Measurements from ENCODE around the gene FAT3. TPM values are rescaled to one million over a fixed set of nuclear protein-coding genes. Genes with fewer than 3 reads are reported as not detected.

Gene FAT3
- total RNA-seq, 1 donor from 2014 or later, result 1.7 TPM

GRCh38 chr11:92212530-92212929 is 12.1 kb upstream of the FAT3 start:
- Histone ChIP-seq H3K27me3 (ENCODE audit: control insufficient read depth, insufficient read depth, low read length) (no peaks in the 10 kb centered on the region), H3K36me3 (ENCODE audit: control insufficient read depth, insufficient read depth, low read length) (no peaks in the 10 kb centered on the region), H3K4me3 (ENCODE audit: low read depth, low read length) (no peak overlapping the region)
- no peak for DNase-seq (ENCODE audit: low read depth)
- TF ChIP-seq, protein P1, sequence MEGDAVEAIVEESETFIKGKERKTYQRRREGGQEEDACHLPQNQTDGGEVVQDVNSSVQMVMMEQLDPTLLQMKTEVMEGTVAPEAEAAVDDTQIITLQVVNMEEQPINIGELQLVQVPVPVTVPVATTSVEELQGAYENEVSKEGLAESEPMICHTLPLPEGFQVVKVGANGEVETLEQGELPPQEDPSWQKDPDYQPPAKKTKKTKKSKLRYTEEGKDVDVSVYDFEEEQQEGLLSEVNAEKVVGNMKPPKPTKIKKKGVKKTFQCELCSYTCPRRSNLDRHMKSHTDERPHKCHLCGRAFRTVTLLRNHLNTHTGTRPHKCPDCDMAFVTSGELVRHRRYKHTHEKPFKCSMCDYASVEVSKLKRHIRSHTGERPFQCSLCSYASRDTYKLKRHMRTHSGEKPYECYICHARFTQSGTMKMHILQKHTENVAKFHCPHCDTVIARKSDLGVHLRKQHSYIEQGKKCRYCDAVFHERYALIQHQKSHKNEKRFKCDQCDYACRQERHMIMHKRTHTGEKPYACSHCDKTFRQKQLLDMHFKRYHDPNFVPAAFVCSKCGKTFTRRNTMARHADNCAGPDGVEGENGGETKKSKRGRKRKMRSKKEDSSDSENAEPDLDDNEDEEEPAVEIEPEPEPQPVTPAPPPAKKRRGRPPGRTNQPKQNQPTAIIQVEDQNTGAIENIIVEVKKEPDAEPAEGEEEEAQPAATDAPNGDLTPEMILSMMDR (IDR thresholded peaks at IDR 0.05; ENCODE audit: insufficient read depth, low read length, poor library complexity, severe bottlenecking), result no peak

DNA sequence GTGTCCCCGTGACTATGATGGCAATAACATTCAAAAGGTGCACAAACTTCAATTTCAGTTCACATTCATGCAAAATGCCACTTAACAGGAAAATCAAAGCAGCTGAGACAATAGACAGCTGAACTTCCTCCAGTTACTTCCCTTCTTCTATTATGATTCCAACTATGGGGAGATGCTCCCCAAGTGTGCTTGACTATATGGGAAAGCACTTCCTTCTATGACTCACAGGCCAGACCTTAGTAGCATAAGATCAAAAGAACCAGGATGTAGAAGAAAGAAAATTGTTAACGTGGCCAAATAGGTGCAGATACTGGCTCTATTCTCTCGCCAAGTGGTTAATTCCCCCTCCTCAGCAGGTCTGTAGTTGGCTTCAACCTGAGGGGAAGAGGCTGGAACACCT is 7.8 kb upstream of the FAT3 start:
- no peaks in the 10 kb centered on the region for H3K36me3 ChIP-seq (ENCODE audit: control insufficient read depth, insufficient read depth, low read length)
- TF ChIP-seq, protein P1 (IDR thresholded peaks at IDR 0.05; ENCODE audit: insufficient read depth, low read length, poor library complexity, severe bottlenecking), result no peak

DNA sequence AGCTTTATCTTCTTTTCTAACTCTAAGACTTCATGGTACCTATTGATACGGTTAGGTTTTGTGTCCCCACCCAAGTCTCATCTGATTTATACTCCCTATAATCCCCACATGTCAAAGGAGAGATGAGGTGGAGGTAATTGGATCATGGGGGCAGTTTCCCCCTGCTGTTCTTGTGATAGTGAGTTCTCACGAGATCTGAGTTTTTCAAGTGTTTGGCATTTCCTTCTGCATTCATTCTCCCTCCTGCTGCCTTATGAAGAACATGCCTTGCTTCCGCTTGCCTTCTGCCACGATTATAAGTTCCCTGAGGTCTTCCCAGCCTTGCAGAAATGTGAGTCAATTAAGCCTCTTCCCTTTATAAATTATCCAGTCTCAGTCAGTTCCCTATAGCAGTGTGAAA is 5.1 kb upstream of the FAT3 start:
- Histone ChIP-seq H3K4me3 (ENCODE audit: low read depth, low read length) (no peak overlapping the region), H3K27me3 (ENCODE audit: control insufficient read depth, insufficient read depth, low read length) (peaks cover 8% of the 10 kb centered on the region), H3K36me3 (ENCODE audit: control insufficient read depth, insufficient read depth, low read length) (no peaks in the 10 kb centered on the region)
- no peak for DNase-seq (ENCODE audit: low read depth)
- TF ChIP-seq, protein P1 (IDR thresholded peaks at IDR 0.05; ENCODE audit: insufficient read depth, low read length, poor library complexity, severe bottlenecking), result no peak

More for the DNA sequence above, 7.8 kb upstream of the FAT3 start:
- DNase-seq (ENCODE audit: low read depth), result no peak
- no peaks in the 10 kb centered on the region for H3K27me3 ChIP-seq (ENCODE audit: control insufficient read depth, insufficient read depth, low read length)
- H3K4me3 ChIP-seq (ENCODE audit: low read depth, low read length), result no peak overlapping the region

DNA sequence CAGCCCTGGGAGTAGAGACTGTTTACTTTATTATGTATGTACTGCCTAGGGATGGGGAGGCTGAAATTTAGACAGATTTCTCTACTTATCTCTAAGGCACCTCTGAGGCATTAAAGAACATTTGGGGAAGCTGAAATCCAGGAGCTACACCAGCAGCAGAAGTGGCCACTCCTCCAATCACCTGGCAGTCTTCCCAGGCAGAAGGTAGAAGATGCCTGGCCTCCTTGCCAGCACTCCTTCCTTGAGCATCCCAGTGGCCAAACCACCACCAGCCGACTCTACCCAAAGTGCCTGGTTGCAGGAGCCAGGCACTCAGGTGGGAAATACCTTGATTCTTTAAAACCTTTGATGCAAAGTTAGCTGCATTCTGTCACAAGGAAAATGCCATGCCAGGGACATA is 1.9 kb upstream of the FAT3 start:
- TF ChIP-seq, protein P1 (IDR thresholded peaks at IDR 0.05; ENCODE audit: insufficient read depth, low read length, poor library complexity, severe bottlenecking), result no peak
- DNase-seq (ENCODE audit: low read depth), result no peak
- H3K36me3 ChIP-seq (ENCODE audit: control insufficient read depth, insufficient read depth, low read length), result no peaks in the 10 kb centered on the region
- H3K4me3 ChIP-seq (ENCODE audit: low read depth, low read length), result no peak overlapping the region
- peaks cover 25% of the 10 kb centered on the region for H3K27me3 ChIP-seq (ENCODE audit: control insufficient read depth, insufficient read depth, low read length)

DNA sequence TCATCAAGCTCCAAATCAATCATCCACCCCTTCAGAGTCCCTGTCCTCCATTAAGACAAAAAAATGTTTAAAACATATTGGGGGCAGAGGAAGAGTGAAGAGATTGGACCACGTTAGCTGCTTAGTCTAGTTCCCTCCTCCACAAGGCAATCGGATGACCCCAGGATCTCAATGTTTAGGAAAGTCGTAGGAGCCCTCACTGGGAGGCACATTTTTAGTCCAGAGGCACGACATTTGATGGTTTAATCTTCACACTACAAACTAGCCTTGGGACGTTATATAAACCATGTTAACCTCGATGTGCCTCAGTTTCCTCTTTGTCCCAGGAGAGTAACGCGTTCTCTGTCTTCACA is 588 bp upstream of the FAT3 start:
- Histone ChIP-seq H3K36me3 (ENCODE audit: control insufficient read depth, insufficient read depth, low read length) (no peaks in the 10 kb centered on the region), H3K27me3 (ENCODE audit: control insufficient read depth, insufficient read depth, low read length) (peaks cover 25% of the 10 kb centered on the region), H3K4me3 (ENCODE audit: low read depth, low read length) (peak overlapping the region; percentile 44)
- no peak for DNase-seq (ENCODE audit: low read depth)
- TF ChIP-seq, protein P1 (IDR thresholded peaks at IDR 0.05; ENCODE audit: insufficient read depth, low read length, poor library complexity, severe bottlenecking), result no peak

GRCh38 chr11:92225125-92225567 is 528 bp downstream of the FAT3 start:
- no peak for DNase-seq (ENCODE audit: low read depth)
- H3K27me3 ChIP-seq (ENCODE audit: control insufficient read depth, insufficient read depth, low read length), result peaks cover 25% of the 10 kb centered on the region
- peak overlapping the region; percentile 44 for H3K4me3 ChIP-seq (ENCODE audit: low read depth, low read length)
- H3K36me3 ChIP-seq (ENCODE audit: control insufficient read depth, insufficient read depth, low read length), result no peaks in the 10 kb centered on the region
- TF ChIP-seq, protein P1 (IDR thresholded peaks at IDR 0.05; ENCODE audit: insufficient read depth, low read length, poor library complexity, severe bottlenecking), result no peak

Data from kidney epithelial cell (primary cell).